ENCODE results near the gene SH2D2A. TPM values are rescaled to one million over a fixed set of nuclear protein-coding genes. Genes with fewer than 3 reads are reported as not detected.

Gene SH2D2A
- total and polyA plus RNA-seq, 2 of the 4 experiments (the other 2 are of a cell fraction), result not detected

GRCh38 chr1:156852418-156852874 is 35.8 kb upstream of the SH2D2A start:
- Histone ChIP-seq H4K8ac (ENCODE audit: low read depth in 2 of 2, low read length in 2 of 2) (no peak overlapping the region), H3K56ac (ENCODE audit: extremely low read depth, insufficient read depth, low read length) (no peak overlapping the region), H4K91ac (ENCODE audit: insufficient read depth, low read depth, low read length) (no peak overlapping the region), H3K18ac (ENCODE audit: low read depth, low read length) (no peak overlapping the region), H3K79me1 (ENCODE audit: low read depth in 1 of 2, low read length in 2 of 2) (no peaks in the 10 kb centered on the region), H3K4me2 (ENCODE audit: low read depth, low read length) (no peak overlapping the region), H3K36me3 (ENCODE audit: control insufficient read depth, insufficient read depth, low read length) (no peaks in the 10 kb centered on the region), H2BK20ac (ENCODE audit: low read depth, low read length) (no peak overlapping the region), H3K23ac (ENCODE audit: low read depth, low read length) (no peak overlapping the region), H2BK5ac (ENCODE audit: low read depth, low read length, poor library complexity, severe bottlenecking) (no peak overlapping the region), H2AK5ac (ENCODE audit: low read depth, low read length) (no peak overlapping the region), H3K9me3 (ENCODE audit: control insufficient read depth, insufficient read depth, low read length) (no peaks in the 10 kb centered on the region; the same call in 1 of the 2 replicates), H3K9me1 (ENCODE audit: insufficient read depth, low read length) (no peaks in the 10 kb centered on the region), H2BK15ac (ENCODE audit: low read depth, low read length) (no peak overlapping the region), H2BK120ac (ENCODE audit: low read depth, low read length) (no peak overlapping the region), H2AK9ac (replicated peaks; ENCODE audit: low read depth, low read length, poor library complexity) (peak overlapping the region; percentile 28), H3K9ac (ENCODE audit: low read depth, low read length) (no peak overlapping the region), H3K4me1 (ENCODE audit: control insufficient read depth, insufficient read depth, low read length) (peaks cover 3% of the 10 kb centered on the region; the same call in 1 of the 2 replicates), H3K4ac (ENCODE audit: low read depth, low read length) (no peak overlapping the region), H4K5ac (ENCODE audit: low read depth, low read length) (no peak overlapping the region), H3K14ac (replicated peaks; ENCODE audit: low read depth, low read length) (no peak overlapping the region), H3K27me3 (ENCODE audit: control insufficient read depth, insufficient read depth, low read length) (peaks cover 76% of the 10 kb centered on the region), H2AFZ (replicated peaks; ENCODE audit: low read length, poor library complexity) (peak overlapping the region; percentile 43), H3K4me3 (ENCODE audit: insufficient read depth, low read depth, low read length) (no peak overlapping the region), H3K27ac (ENCODE audit: insufficient read depth, low read length) (no peak overlapping the region), H4K20me1 (ENCODE audit: insufficient read depth, low read length) (peaks cover 4% of the 10 kb centered on the region; the same call in 1 of the 2 replicates)
- POLR2A ChIA-PET (ENCODE audit: unreplicated experiment), result no interaction called here
- no CpG with 5 or more reads among the region's 9 CpGs for WGBS, 2 experiments (ENCODE audit: extremely low coverage in 2 of 2, insufficient read length in 1 of 2)
- no TSS peak for BruUV-seq (replicated peaks)
- peak; percentile 27 for DNase-seq
- peak; percentile 76 for ATAC-seq (ENCODE audit: low read depth)
- in situ Hi-C loops (cut with MboI; ENCODE audit: low sequenced_read_pairs), result no loop called here
- TF ChIP-seq POLR2A (IDR thresholded peaks at IDR 0.05; ENCODE audit: low read depth, low read length), result no peak
- no peak for TF ChIP-seq ELK1 (IDR thresholded peaks at IDR 0.05; ENCODE audit: borderline replicate concordance, low read depth, low read length)
- TF ChIP-seq MAFK (IDR thresholded peaks at IDR 0.05; ENCODE audit: low read depth, low read length), result no peak
- no peak for TF ChIP-seq BHLHE40 (IDR thresholded peaks at IDR 0.05; ENCODE audit: low read depth, low read length)
- TF ChIP-seq CHD1 (IDR thresholded peaks at IDR 0.05; ENCODE audit: low read depth, low read length), result no peak
- no peak for TF ChIP-seq RFX5 (IDR thresholded peaks at IDR 0.05; ENCODE audit: low read depth, low read length)
- TF ChIP-seq RCOR1 (IDR thresholded peaks at IDR 0.05; ENCODE audit: insufficient replicate concordance, low read length), result no peak
- dilution Hi-C loops (cut with HindIII; ENCODE audit: low sequenced_read_pairs, unreplicated experiment), result no loop called here
- CTCF ChIA-PET, result interaction anchor here (1.0 kb wide), 1 partner anchor 54 kb away, joined by 5 read pairs; no protein-coding TSS in a partner anchor
- intact Hi-C loops (cut with micrococcal nuclease), result no loop called here
